ENCODE measurements around the gene ANKZF1. TPM values are rescaled to one million over a fixed set of nuclear protein-coding genes. Genes with fewer than 3 reads are reported as not detected.

ANKZF1 gene
- total and polyA plus RNA-seq, 8 donors = 17.7 to 85.0 (median 31.3) TPM

DNA sequence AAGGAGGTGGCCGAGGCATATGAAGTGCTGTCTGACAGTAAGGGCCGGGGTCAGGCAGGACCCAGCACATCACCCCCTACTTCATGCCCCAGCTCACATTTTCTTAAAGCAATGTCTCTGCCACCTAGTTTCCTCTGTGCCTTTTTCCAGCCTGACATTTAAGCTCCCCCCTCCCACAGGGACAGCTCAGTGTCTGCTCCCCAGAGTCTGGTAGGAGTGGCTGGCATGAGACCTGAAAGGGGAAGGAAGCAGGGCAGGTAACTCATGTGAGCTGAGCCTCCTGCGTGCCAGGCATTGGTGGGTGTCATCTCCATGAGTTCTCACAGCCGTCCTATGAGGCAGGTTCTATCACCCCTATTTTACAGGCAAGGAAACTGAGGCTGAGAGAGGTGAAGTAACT lies 51.0 kb downstream of the ANKZF1 start:
- peaks cover 0 to 33% (median 0%) of the 10 kb centered on the region in 3 donors for H3K36me3 ChIP-seq
- no peaks in the 10 kb centered on the region for H3K9me3 ChIP-seq
- H3K27ac ChIP-seq = no peak overlapping the region
- peaks cover 7 to 18% (median 9%) of the 10 kb centered on the region in 3 donors for H3K4me1 ChIP-seq
- ATAC-seq = no peak
- no peaks in the 10 kb centered on the region for H3K27me3 ChIP-seq
- no peak for DNase-seq
- no peak for FAIRE-seq
- WGBS, 2 donors = 88 to 90% methylated on average over 4 of the region's 4 CpGs
- TF ChIP-seq, protein P1, sequence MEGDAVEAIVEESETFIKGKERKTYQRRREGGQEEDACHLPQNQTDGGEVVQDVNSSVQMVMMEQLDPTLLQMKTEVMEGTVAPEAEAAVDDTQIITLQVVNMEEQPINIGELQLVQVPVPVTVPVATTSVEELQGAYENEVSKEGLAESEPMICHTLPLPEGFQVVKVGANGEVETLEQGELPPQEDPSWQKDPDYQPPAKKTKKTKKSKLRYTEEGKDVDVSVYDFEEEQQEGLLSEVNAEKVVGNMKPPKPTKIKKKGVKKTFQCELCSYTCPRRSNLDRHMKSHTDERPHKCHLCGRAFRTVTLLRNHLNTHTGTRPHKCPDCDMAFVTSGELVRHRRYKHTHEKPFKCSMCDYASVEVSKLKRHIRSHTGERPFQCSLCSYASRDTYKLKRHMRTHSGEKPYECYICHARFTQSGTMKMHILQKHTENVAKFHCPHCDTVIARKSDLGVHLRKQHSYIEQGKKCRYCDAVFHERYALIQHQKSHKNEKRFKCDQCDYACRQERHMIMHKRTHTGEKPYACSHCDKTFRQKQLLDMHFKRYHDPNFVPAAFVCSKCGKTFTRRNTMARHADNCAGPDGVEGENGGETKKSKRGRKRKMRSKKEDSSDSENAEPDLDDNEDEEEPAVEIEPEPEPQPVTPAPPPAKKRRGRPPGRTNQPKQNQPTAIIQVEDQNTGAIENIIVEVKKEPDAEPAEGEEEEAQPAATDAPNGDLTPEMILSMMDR (IDR thresholded peaks at IDR 0.05) = no peak
- H3K4me3 ChIP-seq = no peak overlapping the region
- intact Hi-C loops (cut with DNase I) = no loop called here

DNA sequence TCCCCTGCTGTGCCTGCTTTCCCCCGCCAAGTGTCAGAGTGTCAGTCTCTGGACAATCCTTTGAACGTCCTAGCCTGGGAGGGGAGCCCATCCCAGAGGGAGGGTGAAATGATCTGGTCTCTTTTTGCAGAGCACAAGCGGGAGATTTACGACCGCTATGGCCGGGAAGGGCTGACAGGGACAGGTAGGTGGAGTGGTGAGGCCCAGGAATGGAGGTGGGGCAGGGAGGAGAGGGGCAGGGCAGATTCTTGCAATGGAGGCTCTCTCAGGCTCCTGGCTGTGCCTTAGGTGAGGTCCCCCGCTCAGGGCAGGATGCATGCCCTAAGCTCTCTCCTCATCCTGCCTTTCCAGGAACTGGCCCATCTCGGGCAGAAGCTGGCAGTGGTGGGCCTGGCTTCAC lies 52.0 kb downstream of the ANKZF1 start:
- H3K4me3 ChIP-seq = no peak overlapping the region

DNA sequence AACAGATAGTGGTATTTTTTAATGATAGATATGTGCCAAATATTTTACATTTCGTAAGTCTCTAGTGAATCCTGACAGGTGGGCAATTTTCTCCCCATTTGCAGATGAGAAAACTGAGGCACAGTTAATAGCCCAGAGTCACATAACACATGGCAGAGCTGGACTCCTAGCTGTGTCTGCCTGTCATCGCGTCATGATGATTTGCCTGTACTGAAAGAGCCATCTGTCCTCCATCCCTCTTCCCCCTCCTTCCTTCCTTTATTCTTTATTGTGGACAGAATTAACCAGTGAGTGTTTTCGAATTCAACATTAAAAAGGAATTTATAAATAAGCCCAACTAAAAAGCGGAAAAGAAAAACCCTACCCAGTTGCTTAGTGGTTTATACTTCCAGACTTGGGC lies 52.8 kb downstream of the ANKZF1 start:
- DNase-seq = no peak
- FAIRE-seq = no peak
- H3K4me3 ChIP-seq = no peak overlapping the region
- H3K36me3 ChIP-seq = peaks cover 0 to 34% (median 0%) of the 10 kb centered on the region in 3 donors
- ATAC-seq = no peak
- H3K9me3 ChIP-seq = no peaks in the 10 kb centered on the region
- intact Hi-C loops (cut with DNase I) = no loop called here
- H3K27me3 ChIP-seq = no peaks in the 10 kb centered on the region
- H3K27ac ChIP-seq = no peak overlapping the region
- TF ChIP-seq, protein P1 (IDR thresholded peaks at IDR 0.05) = no peak
- H3K4me1 ChIP-seq = peaks cover 7 to 18% (median 9%) of the 10 kb centered on the region in 3 donors
- 84 to 86% methylated on average over 5 of the region's 5 CpGs for WGBS, 2 donors

More for the DNA sequence above, 52.0 kb downstream of the ANKZF1 start:
- no peak for ATAC-seq
- no peaks in the 10 kb centered on the region for H3K27me3 ChIP-seq
- H3K36me3 ChIP-seq = peaks cover 0 to 34% (median 0%) of the 10 kb centered on the region in 3 donors
- H3K9me3 ChIP-seq = no peaks in the 10 kb centered on the region
- DNase-seq = no peak
- intact Hi-C loops (cut with DNase I) = no loop called here
- FAIRE-seq = no peak
- peaks cover 7 to 18% (median 9%) of the 10 kb centered on the region in 3 donors for H3K4me1 ChIP-seq
- no peak overlapping the region for H3K27ac ChIP-seq
- TF ChIP-seq, protein P1 (IDR thresholded peaks at IDR 0.05) = no peak
- WGBS, 2 donors = 85 to 87% methylated on average over 7 to 8 of the region's 8 CpGs

DNA sequence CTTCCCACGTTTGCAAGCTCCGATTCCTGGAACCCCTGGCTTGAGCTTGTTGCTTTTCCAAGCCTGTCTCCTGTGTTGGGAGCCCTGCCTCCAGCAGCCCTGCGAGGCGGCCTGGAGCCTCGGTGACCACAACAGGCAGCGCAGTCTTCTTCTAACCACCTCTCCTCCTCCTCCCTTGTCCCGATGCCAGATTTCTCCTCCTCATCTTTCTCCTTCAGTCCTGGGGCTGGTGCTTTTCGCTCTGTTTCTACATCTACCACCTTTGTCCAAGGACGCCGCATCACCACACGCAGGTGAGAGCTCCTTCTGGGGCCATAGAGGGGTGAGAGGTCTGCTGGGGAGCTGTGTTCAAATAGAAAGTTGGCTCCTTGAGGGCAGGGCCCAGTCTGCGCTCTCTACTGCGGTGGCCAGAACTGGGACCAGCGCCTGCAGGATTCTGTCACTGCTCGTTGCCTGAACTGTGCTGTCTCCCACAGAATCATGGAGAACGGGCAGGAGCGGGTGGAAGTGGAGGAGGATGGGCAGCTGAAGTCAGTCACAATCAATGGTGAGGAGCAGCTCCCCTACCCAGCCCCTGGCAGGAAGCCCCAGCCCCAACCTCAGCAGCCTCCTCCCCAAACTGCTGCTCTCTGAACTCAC lies 53.5 kb downstream of the ANKZF1 start:
- Histone ChIP-seq H3K27ac (no peak overlapping the region), H3K36me3 (peaks cover 0 to 34% (median 0%) of the 10 kb centered on the region in 3 donors), H3K4me1 (peaks cover 7 to 16% (median 7%) of the 10 kb centered on the region in 3 donors), H3K4me3 (no peak overlapping the region), H3K9me3 (no peaks in the 10 kb centered on the region), H3K27me3 (no peaks in the 10 kb centered on the region)
- no peak for ATAC-seq
- intact Hi-C loops (cut with DNase I) = no loop called here
- FAIRE-seq = no peak
- 91% methylated on average over 17 of the region's 17 CpGs for WGBS, 2 donors
- TF ChIP-seq, protein P1 (IDR thresholded peaks at IDR 0.05) = no peak
- no peak for DNase-seq
